ENCODE measurements around the gene CPXM2. TPM values are rescaled to one million over a fixed set of nuclear protein-coding genes. Genes with fewer than 3 reads are reported as not detected.

Gene CPXM2
- total and polyA plus RNA-seq, 2 donors (not counting 1 experiment from before 2014, with no cell fraction given), result 3.1 to 48.1 TPM

DNA sequence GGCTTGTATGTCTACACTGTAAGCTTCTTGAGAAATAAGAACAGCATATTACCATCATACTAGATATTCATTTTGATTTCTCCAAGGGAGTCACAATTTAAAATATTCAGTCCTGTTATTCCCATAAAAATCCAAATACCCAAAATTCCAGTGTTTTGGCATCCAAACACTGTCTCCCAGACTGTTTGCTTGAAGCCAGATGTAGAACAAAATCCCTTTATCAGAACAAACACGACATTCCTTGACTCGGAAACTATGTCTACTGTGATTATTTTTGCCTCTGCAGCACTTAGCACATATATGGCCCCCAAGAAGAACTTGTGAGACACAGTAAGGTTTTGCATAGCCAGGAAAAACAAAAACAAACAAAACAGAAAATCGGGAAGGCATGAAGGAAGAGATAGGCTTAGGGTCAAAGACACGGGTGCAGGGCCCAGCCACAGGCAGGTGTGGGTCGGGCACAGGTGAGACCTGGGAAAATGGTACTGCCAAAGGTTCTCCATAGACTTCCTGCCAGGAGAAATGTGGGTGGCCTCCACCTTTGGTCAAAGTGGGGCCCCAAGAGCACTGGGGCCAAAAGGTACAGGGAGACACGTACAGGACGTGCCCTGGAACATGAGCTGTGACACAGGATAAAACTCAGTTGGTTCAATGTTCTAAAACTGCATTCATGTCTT is 36.5 kb downstream of the CPXM2 start:
- Histone ChIP-seq H3K9ac (ENCODE audit: insufficient read depth, low read length) (no peak overlapping the region), H3K4me1 (ENCODE audit: control insufficient read depth, extremely low read depth, insufficient read depth, low read length) (no peaks in the 10 kb centered on the region), H3K36me3 (ENCODE audit: control insufficient read depth, insufficient read depth, low read length) (no peaks in the 10 kb centered on the region), H3K9me3 (ENCODE audit: control insufficient read depth, insufficient read depth, low read depth, low read length) (no peaks in the 10 kb centered on the region), H3K4me3 (replicated peaks in 1 of 4; ENCODE audit: control extremely low read depth in 1 of 4, insufficient read depth in 1 of 4, low read depth in 3 of 4, low read length in 4 of 4) (no peak overlapping the region), H3K4me2 (ENCODE audit: extremely low read depth, insufficient read depth, low read length) (no peak overlapping the region), H2AFZ (ENCODE audit: low read length) (no peak overlapping the region), H3K79me2 (ENCODE audit: control insufficient read depth, insufficient read depth, low read length) (no peaks in the 10 kb centered on the region), H3K27me3 (ENCODE audit: control insufficient read depth, insufficient read depth, low read length) (no peaks in the 10 kb centered on the region), H4K20me1 (ENCODE audit: control insufficient read depth, extremely low read depth, insufficient read depth, low read length) (no peaks in the 10 kb centered on the region), H3K27ac (ENCODE audit: insufficient read depth, low read length) (no peak overlapping the region)
- no peak for DNase-seq (ENCODE audit: low read depth in 2 of 2)
- TF ChIP-seq CTCF (conservative IDR thresholded peaks at IDR 0.05 in 1 of 2, IDR thresholded peaks at IDR 0.05 in 1 of 2; ENCODE audit: low read depth in 1 of 2, low read length in 2 of 2), result no peak
- TF ChIP-seq EZH2 (IDR thresholded peaks at IDR 0.05; ENCODE audit: low read length, missing control alignments), result no peak

DNA sequence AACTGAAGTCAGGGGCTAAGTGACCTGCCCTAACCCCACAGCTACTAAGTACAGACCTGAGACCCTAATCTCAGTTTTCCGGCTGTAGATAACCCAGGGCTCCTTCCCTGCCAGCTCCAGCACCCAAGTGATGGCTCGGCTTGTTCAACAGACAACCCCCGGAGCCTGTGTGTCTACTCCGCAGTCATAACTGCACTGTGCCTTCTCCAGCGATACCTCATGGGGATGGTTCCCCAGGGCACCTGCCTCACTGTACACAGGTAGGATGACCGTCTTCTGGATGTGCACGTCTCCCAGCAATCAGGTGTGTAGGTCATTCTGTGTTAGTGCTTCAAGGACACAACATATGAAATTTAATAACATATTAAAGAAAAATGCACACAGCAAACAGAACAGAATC is 37.1 kb downstream of the CPXM2 start:
- H3K4me3 ChIP-seq (replicated peaks in 1 of 4; ENCODE audit: control extremely low read depth in 1 of 4, insufficient read depth in 1 of 4, low read depth in 3 of 4, low read length in 4 of 4), result no peak overlapping the region
- H3K36me3 ChIP-seq (ENCODE audit: control insufficient read depth, insufficient read depth, low read length), result no peaks in the 10 kb centered on the region
- H4K20me1 ChIP-seq (ENCODE audit: control insufficient read depth, extremely low read depth, insufficient read depth, low read length), result no peaks in the 10 kb centered on the region
- no peaks in the 10 kb centered on the region for H3K79me2 ChIP-seq (ENCODE audit: control insufficient read depth, insufficient read depth, low read length)
- no peak overlapping the region for H3K4me2 ChIP-seq (ENCODE audit: extremely low read depth, insufficient read depth, low read length)
- no peak for DNase-seq (ENCODE audit: low read depth in 2 of 2)
- H2AFZ ChIP-seq (ENCODE audit: low read length), result no peak overlapping the region
- TF ChIP-seq EZH2 (IDR thresholded peaks at IDR 0.05; ENCODE audit: low read length, missing control alignments), result no peak
- no peak for TF ChIP-seq CTCF (conservative IDR thresholded peaks at IDR 0.05 in 1 of 2, IDR thresholded peaks at IDR 0.05 in 1 of 2; ENCODE audit: low read depth in 1 of 2, low read length in 2 of 2)
- no peaks in the 10 kb centered on the region for H3K9me3 ChIP-seq (ENCODE audit: control insufficient read depth, insufficient read depth, low read depth, low read length)
- H3K4me1 ChIP-seq (ENCODE audit: control insufficient read depth, extremely low read depth, insufficient read depth, low read length), result no peaks in the 10 kb centered on the region
- H3K27ac ChIP-seq (ENCODE audit: insufficient read depth, low read length), result no peak overlapping the region
- no peak overlapping the region for H3K9ac ChIP-seq (ENCODE audit: insufficient read depth, low read length)
- no peaks in the 10 kb centered on the region for H3K27me3 ChIP-seq (ENCODE audit: control insufficient read depth, insufficient read depth, low read length)

DNA sequence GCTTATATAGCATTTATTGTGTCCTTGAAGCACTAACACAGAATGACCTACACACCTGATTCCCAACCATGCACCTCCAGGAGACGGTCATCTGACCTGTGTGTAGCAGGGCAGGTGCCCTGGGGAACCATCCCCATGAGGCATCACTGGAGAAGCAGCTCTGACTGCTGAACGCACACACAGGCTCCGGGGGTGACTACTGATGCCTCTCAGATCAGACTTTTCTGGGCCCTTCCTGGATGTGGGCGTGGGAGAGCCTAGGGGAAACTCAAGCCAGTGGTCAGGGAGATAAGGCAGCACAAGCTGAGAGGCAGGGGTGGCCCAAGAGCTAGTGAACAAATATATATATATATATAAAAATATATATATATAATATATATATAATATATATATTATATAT is 37.6 kb downstream of the CPXM2 start:
- Histone ChIP-seq H3K79me2 (ENCODE audit: control insufficient read depth, insufficient read depth, low read length) (no peaks in the 10 kb centered on the region), H3K36me3 (ENCODE audit: control insufficient read depth, insufficient read depth, low read length) (no peaks in the 10 kb centered on the region), H3K4me1 (ENCODE audit: control insufficient read depth, extremely low read depth, insufficient read depth, low read length) (no peaks in the 10 kb centered on the region), H3K27ac (ENCODE audit: insufficient read depth, low read length) (no peak overlapping the region), H3K9me3 (ENCODE audit: control insufficient read depth, insufficient read depth, low read depth, low read length) (no peaks in the 10 kb centered on the region), H3K4me3 (replicated peaks in 1 of 4; ENCODE audit: control extremely low read depth in 1 of 4, insufficient read depth in 1 of 4, low read depth in 3 of 4, low read length in 4 of 4) (no peak overlapping the region), H4K20me1 (ENCODE audit: control insufficient read depth, extremely low read depth, insufficient read depth, low read length) (no peaks in the 10 kb centered on the region), H3K27me3 (ENCODE audit: control insufficient read depth, insufficient read depth, low read length) (no peaks in the 10 kb centered on the region), H3K4me2 (ENCODE audit: extremely low read depth, insufficient read depth, low read length) (no peak overlapping the region), H3K9ac (ENCODE audit: insufficient read depth, low read length) (no peak overlapping the region), H2AFZ (ENCODE audit: low read length) (no peak overlapping the region)
- DNase-seq (ENCODE audit: low read depth in 2 of 2), result no peak
- TF ChIP-seq CTCF (conservative IDR thresholded peaks at IDR 0.05 in 1 of 2, IDR thresholded peaks at IDR 0.05 in 1 of 2; ENCODE audit: low read depth in 1 of 2, low read length in 2 of 2), result no peak
- TF ChIP-seq EZH2 (IDR thresholded peaks at IDR 0.05; ENCODE audit: low read length, missing control alignments), result no peak
